CD4-positive, alpha-beta T cell treated with Interferon gamma for 1 hour (primary cell): ENCODE results near the gene MYL12A.
"Not testable (repeated sequence)": the region's sequence is repeated elsewhere in the genome, so short reads cannot be mapped to it uniquely, and the experiment has no call there.

Experiments used
- DNase-seq: peaks from one replicate; pipeline ENCODE4 v3.0.0-alpha.2; 2020

The MYL12A gene

DNA sequence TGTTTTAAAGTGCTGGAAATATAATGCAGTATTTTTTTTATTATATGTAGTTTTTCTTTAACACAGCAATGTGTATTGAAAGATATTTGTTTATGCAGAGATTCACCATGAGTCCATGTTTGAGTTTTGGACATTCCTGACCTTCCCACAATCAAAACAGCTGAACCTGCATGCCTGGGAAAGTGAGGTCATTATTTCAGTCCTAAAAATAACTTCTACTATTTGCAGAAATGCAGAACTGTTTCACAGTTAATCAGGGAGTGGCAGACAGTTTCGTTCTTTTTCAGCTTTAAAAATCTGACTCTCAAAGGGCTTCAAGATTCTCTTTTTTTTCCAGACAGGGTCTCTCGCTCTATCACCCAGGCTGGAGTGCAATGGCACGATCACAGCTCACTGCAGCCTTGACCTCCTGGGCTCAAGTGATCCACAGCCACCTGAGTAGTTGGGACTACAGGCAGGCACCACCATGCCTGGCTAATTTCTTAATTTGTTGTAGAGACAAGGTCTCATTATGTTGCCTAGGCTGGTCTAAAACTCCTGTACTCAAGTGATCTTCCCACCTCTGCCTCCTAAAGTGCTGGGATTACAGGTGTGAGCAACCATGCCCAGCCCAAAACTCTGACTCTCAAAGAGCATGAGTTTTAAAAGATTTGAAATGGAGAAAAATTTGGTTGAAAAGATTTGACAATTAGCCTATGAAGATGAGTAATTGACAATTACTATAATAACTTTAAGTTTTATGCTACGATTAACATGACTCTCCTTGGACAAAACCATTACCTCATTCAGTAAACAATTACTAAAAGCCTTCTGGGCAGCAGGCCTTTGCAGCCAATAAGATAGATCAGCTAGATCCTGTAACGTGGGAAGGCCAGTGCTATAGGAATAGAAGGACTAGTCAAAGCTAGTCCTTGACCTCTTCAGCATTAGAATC is 9.4 kb downstream of the MYL12A start:
- no peak for DNase-seq

DNA sequence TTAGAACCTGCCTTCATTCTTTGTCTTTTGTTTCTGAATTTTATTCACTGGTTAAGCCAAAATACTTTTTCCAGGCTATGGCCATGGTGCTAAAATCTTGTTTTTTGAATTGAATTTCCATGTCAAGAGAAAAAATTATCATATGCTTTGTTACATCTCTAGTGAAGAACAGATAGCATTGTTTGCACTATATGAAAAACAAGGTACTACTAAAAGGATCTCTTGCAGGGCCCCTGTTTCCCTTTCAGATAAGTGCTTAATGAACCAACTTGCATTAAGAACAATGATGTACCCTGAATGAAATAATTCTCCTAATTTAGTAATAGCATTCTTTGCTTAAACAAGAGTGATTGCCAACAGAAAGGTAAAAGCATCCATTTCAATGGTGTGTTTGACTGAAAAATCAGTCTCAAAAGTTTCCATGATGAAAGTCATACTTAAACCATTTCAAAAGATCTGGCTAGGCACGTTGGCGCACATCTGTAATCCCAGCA is 10.1 kb downstream of the MYL12A start:
- DNase-seq: no peak

DNA sequence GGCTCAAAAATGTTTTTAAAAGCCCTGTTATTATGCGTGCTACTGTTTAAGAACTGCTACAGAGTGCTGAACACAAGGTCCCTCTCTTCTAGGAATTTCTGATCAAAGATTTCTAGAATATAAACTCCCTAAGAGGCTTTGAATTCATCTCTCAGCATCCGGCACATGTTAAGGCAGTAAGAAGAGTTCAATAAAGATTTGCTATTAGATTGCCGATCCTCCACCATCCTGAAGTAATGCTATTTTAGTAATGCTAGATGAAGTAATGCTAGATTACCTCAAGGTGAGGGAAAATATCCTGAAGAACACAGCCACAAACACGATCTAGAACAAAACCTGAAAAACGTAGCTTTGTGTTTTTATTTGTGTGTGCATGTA is 13.4 kb downstream of the MYL12A start:
- DNase-seq: no peak

DNA sequence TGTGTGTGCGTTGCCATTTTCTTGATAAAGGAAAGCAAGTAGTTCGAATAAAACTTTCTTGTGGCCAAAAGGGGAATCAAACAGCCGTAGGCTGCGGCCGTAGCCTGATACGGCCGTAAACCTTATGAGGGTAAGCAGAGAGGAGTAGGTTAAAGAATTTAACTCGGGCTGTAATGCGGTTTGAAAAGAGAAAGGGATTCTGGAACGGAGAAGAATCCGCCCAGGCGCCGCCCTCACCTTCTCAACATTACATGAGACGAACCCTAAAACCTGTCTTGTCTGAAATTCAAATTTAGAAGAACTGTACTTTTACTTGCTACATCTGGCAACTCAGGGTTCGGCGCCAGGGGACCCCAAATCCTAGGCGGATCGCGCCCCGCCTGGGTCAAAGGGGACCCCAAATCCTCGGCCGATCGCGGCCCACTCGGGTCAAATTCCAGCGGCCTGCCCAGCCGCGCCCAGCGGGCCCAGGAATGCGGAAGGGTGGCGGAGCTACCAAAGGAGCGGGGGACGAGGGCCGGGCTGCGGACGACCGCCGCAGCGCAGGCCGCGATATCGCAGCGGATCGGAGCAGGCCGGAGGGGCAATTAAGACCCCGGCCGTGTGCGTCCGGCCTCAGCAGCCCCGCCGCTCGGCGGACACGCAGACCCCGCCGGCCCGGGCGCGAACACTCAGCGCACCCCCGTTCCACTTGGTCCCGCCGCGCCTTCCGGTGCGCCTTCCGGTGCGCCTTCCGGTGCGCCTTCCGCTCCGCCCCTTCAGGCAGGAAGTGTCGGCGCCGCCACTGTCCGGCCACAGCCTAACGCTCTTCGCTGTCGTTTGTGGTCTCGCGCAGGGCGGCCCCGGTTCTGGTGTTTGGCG is 14.0 kb downstream of the MYL12A start, which contains the start of gene MYL12B:
TSS of gene MYL12B (plus strand) at position 761 of the 861 bp plus-strand sequence. CDS start 10,766 bp downstream, outside the sequence.
- peak; percentile 86 for DNase-seq

DNA sequence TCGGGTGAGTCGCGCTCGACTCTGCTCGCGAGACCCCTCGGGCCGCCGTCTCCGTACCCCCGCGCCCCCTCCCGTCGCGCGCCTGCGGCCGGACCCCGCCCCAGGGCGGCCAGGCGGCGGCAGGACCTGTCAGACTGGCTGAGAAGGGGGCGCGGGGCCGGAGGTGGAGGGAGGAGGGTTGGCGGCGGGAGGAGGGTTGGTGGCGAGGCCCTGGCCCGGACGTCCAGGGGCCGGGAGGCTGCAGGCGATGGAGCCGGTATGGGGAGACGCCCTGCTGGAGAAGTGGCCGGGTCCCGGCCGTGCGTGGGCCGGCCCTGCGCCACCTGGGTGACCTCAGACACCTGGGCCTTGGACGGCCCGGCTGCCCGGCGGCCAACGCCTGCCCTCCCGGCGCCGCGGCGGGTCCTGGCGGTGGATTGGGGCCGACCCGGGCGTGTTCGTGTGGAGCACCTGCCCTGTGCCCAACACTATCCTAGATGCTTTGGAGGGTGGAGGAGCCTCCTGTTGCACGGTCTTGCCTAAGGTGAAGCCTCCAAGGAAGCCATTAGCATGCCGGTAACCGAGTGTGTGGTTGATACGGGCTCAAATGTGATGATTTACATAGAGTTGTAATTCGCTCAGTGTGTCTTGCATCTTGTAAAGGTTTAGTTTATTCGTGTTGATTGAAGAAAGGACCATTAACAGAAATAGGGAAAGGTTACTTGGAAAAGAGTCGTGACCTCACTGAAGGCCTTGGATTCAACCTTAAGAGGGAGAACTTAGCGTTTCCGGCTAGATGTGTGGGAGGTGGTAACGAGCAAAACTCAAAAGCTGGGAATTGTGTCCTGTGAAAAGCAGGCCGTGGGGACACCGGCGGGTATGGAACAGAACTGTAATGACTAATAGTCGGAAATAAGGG is 14.9 kb downstream of the MYL12A start:
- peak; percentile 22 for DNase-seq

DNA sequence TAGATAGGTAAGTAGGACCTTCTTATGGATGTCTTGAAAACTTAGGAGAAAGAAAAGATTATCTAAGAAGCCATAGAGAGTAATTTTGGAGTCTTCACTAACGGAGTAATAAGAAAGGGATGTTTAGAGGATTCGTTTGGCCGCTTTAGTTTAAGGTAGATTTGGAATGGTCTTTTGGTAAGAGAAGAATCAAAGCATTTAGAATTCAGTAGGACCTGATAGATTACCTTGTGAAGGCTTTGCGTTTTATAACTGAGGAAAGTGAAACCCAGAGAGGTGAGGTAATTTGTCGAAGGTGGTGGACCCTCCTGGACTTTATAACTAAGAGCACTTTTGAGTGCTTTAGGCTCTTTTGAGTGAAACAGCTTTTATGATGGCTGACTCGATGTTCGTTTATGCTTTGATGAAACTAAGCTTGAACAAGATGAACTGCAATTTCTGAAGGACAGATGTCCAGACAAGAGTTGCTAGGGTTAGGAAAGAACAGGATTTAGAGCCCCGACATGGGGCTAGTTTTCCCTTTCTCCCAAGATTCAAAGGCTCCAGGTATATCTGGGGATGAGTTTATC is 15.6 kb downstream of the MYL12A start:
- DNase-seq: no peak

DNA sequence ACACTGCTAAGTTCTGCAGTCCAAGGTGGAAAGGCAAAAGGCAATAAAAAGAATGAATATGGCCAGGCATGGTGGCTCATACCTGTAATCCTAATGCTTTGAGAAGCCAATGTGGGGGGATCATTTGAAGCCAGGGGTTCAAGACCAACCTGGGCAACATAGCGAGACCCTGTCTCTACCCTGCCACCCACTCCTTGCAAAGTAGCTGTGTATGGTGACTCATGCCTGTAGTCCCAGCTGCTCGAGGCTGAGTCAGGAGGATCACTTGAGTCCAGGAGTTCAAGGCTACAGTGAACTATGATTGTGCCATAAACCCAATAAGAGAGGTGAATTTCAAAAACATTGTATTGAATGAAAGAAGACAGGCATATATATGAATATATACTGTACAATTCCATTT is 16.8 kb downstream of the MYL12A start:
- DNase-seq: no peak

DNA sequence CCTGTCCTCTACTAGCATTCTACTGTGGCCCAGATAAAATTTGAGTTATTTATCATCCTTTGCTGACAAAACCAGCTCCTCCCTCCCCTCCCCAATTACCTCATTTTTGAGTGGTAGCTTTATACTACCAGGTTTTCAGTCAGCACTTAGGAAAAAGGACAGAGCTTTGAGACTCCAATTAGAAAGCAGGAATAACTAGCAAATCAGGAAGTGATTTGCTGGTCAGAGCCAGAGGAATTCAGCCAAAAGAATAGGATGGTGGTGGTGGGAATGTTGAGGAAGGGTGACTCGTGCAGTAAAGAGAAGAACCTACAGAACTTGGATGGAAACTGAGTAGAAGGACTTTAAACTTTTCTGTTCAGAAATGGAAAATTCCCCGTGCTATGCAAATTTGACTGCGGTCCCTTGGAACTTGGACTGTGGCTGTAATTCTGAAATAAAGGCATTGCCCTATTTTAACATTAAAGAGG is 18.0 kb downstream of the MYL12A start:
- DNase-seq: no peak

DNA sequence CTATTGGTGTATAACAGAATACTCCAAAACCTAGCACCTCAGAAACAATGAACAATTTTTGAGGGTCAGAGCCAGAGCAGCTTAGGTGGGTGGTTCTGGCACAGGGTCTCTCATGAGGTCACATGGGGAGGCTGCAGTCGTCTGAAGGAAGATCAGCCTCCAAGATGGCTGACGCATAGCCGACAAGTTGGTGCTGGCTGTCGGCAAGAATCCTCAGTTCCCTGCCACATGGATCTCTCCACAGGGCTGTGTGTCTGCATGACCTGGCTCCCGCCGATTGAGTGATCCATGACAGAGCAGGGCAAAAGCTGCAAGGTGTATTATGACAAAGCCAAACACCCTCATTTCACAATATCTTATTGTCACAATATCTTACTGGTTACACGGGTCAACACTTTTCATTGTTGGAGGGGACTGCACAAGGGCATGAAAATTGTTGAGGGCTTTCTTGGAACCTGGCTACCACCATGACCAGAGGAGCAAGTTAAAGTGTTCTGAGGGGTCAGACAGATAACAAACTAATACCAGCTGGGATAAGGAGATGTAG is 18.5 kb downstream of the MYL12A start:
- no peak for DNase-seq

DNA sequence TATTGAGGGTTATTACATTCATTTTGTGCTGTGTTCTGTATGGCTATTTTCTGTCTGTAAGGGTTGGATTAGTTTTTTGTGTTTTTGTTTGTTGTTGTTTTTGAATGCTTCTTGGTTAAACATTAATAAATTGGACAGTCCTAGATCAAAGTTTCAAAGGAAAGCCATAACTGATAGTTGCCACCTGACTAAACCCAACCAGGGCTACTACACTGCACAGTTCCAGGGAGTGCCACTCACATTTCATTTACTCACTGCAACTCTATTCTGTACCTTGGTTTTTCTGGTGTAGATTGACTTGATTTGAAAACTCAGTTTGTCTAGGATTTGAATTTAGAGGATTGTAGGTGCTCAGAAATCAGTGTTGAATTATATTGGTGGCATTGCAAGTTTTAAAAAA is 20.7 kb downstream of the MYL12A start:
- no peak for DNase-seq

DNA sequence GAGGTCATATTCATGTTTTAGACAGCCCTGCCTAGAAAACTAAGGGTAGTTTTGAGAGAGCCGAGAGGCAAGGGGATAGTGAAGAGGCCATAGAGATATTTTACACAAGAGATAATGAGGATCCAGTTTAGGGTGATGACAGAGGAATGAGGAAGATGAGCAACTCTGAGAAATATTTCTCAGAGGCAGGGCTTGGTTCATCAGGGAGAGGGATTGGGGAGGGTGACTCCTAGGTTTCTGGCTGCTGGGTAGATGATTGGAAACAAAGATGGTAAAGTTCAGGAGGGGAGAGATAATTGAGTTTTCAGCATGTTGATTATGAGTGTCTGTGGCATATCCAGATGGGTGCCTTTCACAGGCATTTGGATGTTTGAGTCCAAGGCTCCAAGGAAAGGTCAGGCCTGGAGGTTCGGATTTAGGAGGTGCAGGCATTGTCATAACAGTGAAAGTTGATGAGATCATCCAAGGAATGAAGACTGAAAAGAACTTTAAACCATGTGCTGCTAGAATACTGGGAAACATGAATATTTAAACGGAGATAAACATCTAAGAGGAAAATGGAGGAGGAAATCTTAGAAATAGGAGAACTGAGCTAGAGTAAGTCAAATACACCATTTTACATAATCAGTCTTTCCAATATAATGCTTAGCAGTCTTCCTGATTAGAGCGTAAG is 21.8 kb downstream of the MYL12A start:
- DNase-seq: no peak

DNA sequence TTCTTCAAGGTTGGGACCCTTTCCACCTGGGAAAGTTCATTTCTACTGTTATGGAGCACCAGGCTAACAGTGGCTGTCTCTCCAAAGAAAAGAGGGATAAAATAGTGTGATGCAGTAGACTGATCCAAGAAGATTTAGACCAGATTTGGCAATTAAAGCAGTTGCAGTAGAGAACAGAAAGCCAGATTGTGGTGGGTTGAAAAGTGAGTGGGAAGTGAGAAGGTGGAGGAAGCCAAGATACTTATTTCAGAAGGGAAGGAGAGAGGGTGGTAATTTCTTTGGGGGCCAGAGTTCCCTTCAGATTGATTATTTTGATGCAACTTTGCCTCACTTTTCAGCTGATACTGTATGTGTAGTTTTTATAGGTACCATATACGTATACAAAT is 22.3 kb downstream of the MYL12A start:
- DNase-seq: no peak

DNA sequence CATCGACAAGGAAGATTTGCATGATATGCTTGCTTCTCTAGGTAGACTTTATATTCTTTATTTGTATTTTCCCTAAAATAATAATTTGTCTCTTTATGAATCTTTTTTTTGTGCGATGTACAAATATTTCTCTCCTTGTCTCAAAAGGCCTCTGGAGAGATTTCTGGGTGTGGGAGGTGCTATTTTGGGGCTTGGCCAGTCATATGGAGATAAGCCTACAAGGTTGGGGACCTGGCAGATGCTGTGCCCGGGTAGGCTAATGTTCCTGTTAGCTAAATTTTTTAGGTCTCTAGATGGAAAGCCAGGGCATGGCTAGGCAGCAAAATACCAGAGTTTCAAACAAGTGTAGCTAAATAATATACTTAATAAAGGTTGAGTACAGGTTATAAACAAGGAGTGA is 25.4 kb downstream of the MYL12A start:
- no peak for DNase-seq

DNA sequence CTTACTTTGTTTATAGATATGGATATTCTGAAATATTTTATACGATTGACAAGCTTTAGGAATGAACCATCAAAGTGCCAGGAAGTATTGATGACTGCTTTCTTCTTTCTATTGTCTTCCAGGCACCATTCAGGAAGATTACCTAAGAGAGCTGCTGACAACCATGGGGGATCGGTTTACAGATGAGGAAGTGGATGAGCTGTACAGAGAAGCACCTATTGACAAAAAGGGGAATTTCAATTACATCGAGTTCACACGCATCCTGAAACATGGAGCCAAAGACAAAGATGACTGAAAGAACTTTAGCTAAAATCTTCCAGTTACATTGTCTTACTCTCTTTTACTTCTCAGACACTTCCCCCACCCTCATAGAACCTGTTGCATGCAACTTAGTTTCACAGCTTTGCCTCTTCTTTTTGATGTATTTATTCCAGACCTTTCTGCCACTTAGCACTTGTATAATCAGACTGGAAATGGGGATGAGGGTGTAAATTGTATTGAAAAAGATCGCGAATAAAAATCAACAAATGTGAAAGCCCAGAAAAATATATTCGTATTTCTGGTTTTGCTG is 30.1 kb downstream of the MYL12A start:
- not testable (repeated sequence) for DNase-seq

DNA sequence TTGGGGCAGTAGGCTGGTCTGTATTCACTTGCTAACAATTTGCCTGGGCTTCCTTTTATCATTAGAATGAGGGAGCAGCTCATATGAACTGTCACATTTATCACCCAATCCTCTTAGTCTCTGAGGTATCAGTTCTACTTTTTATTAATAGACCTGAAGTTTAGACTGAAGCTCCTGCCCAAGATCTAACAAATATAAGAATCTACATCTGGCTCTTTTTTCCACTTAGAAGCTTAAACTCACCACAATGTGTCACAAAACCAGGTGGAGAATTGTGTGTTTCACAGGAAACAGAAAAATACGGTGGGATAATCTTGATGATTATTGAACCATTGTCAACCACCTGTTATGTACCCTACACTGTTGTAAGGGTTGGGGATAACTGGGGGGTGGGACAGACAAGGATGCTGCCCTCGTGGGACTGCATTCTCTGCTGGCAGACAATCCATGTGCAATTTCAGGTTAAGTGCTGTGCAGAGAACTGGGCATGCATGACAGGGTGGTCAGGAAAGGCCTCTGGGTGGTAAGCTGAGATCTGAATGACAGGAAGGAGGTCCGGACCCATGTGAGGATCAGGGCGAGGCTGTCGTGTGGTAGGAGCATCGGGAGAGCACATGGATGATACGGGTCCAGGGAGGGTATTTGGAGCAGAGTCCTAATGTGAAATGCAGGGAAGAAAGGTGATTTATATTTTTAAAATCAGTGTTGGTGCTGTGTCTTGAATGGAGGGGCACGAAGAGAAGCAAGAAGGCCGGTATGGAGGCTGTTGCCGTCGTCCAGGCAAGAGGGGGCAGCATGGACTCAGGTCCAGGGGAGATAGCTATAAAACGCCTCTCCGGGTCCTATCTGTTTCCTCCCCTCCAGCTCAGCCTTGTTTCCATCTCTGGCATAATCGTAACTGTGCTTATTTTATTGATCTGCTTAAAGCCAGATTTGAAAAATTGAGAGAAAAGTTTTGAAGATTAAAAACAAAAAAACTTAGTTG is 31.9 kb downstream of the MYL12A start:
- DNase-seq: no peak

DNA sequence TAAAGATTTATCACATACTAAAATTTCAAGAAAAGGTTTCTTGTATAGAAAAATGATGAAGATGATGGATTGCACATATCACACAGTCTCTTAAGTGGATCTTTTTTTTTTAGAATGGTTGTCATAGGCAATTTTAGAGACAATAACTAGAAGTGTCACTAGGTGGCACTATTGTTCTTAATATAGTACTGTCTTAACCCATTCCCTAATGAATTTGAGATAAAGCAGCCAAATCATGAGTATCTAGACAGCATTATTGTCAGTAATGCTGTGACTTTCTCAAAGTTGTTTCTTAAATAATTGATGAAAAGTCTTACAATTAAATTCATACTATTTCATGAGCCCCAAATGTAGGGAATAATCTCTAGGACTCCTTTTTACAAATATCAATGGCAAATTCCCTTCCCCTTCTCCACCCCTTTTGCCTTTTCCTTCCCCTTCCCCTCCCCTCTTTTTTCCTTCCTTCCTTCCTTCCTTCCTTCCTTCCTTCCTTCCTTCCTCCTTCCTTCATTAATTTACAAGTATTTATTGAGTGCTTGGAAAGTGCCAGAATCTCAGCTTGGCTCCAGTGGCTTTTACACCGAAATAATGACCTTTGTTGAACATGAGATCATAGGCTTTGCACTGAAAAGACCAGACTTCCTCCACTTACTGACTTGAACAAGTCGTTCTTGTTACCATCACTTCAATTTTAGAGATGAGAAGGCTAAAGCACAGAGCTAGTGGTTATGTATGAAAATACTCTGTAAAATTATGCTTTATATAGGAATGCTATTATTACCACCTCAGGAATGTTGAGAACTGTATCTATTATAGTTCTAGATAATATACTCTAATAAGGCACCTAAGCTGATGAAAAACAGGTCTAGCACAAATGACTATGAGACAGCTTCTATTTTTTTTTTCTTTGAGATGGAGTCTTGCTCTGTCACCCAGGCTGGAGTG is 34.1 kb downstream of the MYL12A start:
- no peak for DNase-seq

DNA sequence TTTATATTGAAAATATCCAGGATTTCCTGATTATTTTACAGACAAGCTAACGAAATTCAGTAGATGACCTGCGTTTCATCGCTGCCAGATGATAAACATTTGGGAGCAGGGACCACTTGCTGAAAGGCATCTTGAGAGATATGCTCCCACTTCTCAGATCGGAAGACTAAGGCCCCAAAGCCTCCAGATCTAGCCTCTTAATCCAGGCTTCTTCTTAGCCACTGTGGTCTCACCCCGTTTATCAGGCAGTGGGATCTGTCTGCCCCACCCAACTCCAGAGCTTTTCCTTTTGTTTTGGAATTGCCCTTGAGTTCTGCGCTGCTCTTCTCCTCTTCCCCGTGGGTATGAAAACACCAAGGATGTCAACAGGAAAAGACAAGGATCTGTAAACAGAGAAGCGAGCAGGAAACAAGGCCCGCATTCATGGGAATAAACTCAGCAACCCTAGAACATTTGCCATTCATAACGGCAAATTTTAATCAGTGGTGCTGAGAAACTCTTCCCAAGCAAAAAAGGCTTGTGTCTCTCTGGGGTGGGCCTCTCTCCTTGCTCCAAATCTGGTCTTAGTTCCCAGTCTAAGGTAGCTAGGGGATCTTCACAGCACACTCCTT is 35.8 kb downstream of the MYL12A start:
- no peak for DNase-seq

DNA sequence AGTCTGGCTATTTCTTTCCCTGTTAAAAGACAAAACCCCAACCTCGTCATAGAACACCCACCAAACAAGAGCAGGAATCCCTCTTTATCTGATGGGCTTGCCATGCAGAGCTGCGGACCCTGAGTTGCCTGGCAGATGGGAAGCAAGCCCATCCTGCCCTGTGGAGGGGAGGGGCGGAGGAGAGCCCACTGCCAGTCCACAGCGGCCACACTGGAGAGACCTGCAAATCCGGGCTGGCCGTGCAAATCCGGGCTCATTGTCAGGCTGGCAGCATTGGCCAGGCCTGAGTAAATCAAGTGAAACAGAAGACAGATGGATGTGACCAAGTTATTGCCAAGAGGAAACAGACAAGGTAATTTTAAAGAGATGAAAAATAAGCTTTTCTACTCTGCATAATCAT is 36.3 kb downstream of the MYL12A start:
- DNase-seq: no peak
